HFFc6 (cell line): ENCODE measurements around the gene USP21. TPM values are rescaled to one million over a fixed set of nuclear protein-coding genes. Genes with fewer than 3 reads are reported as not detected.

Source experiments
- DNase-seq: peaks from one replicate; pipeline ENCODE4 v3.0.0-alpha.2; 2018
- H3K27ac Mint-ChIP-seq: 2 replicates; pipeline ENCODE4 v1.8.0; 2020; ENCODE audit warnings: mild to moderate bottlenecking, mixed read lengths
- H3K27me3 Mint-ChIP-seq: 2 replicates; pipeline ENCODE4 v1.8.0; 2021; ENCODE audit warnings: mild to moderate bottlenecking, moderate library complexity, mixed read lengths; ENCODE audit not compliant: insufficient read depth
- H3K36me3 Mint-ChIP-seq: 2 replicates; pipeline ENCODE4 v1.8.0; 2021; ENCODE audit warnings: low read depth, mixed read lengths
- H3K4me1 Mint-ChIP-seq: 2 replicates; pipeline ENCODE4 v1.8.0; 2020; ENCODE audit warnings: low read depth, mixed read lengths
- H3K4me3 Mint-ChIP-seq: 2 replicates; pipeline ENCODE4 v1.8.0; 2020; ENCODE audit warnings: mild to moderate bottlenecking, moderate library complexity, mixed read lengths
- H3K9me3 Mint-ChIP-seq: 2 replicates; pipeline ENCODE4 v1.8.0; 2020; ENCODE audit warnings: mild to moderate bottlenecking, mixed read lengths
- total RNA-seq, 6 experiments: library from RNA; stranded (reverse); fragmentation: NEBNext Ultra II Directional; extraction: Animal tissue kit (Norgen Biotek cat#: 25700); gene quantifications; 2 replicates in 1 of 6; 3 replicates in 5 of 6; pipeline ENCODE4 v1.2.3, GENCODE V29; 2021
- TF ChIP-seq, protein P1 (sequence below): fragments of 200-600 bp; sonication (generic); IDR thresholded peaks from 2 replicates; pipeline ENCODE4 v1.5.0; 2021; ENCODE audit warnings: antibody characterized with exemption, mild to moderate bottlenecking

Gene USP21
- total RNA-seq, 6 experiments from 2014 or later: 16.6 to 18.9 (median 17.2) TPM

- 0 out of 2 replicates have a peak, but pooled peaks cover 4% of the 10 kb centered on the region for H3K36me3 Mint-ChIP-seq
- H3K4me3 Mint-ChIP-seq: no peak overlapping the region
- H3K4me1 Mint-ChIP-seq: peaks cover 10% of the 10 kb centered on the region; the same call in 1 of the 2 replicates
- TF ChIP-seq, protein P1, sequence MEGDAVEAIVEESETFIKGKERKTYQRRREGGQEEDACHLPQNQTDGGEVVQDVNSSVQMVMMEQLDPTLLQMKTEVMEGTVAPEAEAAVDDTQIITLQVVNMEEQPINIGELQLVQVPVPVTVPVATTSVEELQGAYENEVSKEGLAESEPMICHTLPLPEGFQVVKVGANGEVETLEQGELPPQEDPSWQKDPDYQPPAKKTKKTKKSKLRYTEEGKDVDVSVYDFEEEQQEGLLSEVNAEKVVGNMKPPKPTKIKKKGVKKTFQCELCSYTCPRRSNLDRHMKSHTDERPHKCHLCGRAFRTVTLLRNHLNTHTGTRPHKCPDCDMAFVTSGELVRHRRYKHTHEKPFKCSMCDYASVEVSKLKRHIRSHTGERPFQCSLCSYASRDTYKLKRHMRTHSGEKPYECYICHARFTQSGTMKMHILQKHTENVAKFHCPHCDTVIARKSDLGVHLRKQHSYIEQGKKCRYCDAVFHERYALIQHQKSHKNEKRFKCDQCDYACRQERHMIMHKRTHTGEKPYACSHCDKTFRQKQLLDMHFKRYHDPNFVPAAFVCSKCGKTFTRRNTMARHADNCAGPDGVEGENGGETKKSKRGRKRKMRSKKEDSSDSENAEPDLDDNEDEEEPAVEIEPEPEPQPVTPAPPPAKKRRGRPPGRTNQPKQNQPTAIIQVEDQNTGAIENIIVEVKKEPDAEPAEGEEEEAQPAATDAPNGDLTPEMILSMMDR: peak; percentile 78
- no peak overlapping the region for H3K27ac Mint-ChIP-seq
- no peaks in the 10 kb centered on the region for H3K27me3 Mint-ChIP-seq
- DNase-seq: peak; percentile 50
- H3K9me3 Mint-ChIP-seq: no peaks in the 10 kb centered on the region
Observed at GRCh38 chr1:161139766-161140165, 19.5 kb upstream of the USP21 start.

GRCh38 chr1:161140755-161141400 is 18.4 kb upstream of the USP21 start:
- TF ChIP-seq, protein P1: no peak
- Mint-ChIP-seq H3K4me3 (no peak overlapping the region), H3K9me3 (no peaks in the 10 kb centered on the region), H3K4me1 (peaks cover 10% of the 10 kb centered on the region; the same call in 1 of the 2 replicates), H3K36me3 (no peaks in the 10 kb centered on the region), H3K27ac (no peak overlapping the region), H3K27me3 (no peaks in the 10 kb centered on the region)
- no peak for DNase-seq

- no peak overlapping the region for H3K27ac Mint-ChIP-seq
- H3K9me3 Mint-ChIP-seq: no peaks in the 10 kb centered on the region
- no peaks in the 10 kb centered on the region for H3K36me3 Mint-ChIP-seq
- DNase-seq: no peak
- H3K4me3 Mint-ChIP-seq: no peak overlapping the region
- no peaks in the 10 kb centered on the region for H3K4me1 Mint-ChIP-seq
- TF ChIP-seq, protein P1: no peak
- no peaks in the 10 kb centered on the region for H3K27me3 Mint-ChIP-seq
Observed at GRCh38 chr1:161145832-161146231, 13.5 kb upstream of the USP21 start.

- Mint-ChIP-seq H3K4me1 (peaks cover 18% of the 10 kb centered on the region), H3K27me3 (no peaks in the 10 kb centered on the region), H3K27ac (peak overlapping the region; percentile 99)
Observed at GRCh38 chr1:161153176-161153575, 6.1 kb upstream of the USP21 start.

DNA sequence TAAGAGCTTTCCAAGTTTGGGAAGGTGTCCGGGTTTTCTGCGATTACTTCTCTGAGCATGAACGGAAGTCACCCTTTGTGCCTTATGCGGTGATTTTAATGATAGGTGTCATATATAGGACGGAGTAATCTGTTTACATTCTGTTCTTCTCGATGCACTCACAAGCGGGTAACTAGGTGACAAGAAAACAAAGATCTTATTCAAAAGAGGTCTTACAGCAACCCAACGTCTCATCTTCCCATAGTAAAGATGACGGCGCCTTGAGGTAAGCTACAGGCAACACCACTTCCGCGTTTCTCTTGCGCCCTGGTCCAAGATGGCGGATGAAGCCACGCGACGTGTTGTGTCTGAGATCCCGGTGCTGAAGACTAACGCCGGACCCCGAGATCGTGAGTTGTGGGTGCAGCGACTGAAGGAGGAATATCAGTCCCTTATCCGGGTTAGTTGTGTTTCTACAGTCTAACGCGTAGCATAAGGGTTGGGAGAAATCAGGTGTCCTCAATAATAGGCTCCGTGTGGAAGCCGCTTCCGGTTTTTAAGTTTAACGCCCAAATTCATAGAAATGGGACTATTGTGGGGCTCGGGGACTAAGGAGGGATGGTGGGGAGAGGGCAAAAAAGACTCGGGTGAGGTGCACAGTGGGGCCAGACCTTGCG is 5.5 kb upstream of the USP21 start, which contains the start of gene UFC1:
UFC1 (plus strand) TSS at position 297 of the 656 bp plus-strand sequence; CDS start at position 317, 20 bp downstream.
- H3K4me3 Mint-ChIP-seq: peak within 1 kb of the TSS; percentile 96
- H3K27ac Mint-ChIP-seq: peak within 1 kb of the TSS; percentile 99
- peaks cover 22% of the 10 kb centered on the region for H3K4me1 Mint-ChIP-seq
- TF ChIP-seq, protein P1: no peak
- DNase-seq: peak; percentile 92
- no peaks in the 10 kb centered on the region for H3K27me3 Mint-ChIP-seq
- H3K36me3 Mint-ChIP-seq: peaks cover 21% of the 10 kb centered on the region; the same call in 1 of the 2 replicates
- no peaks in the 10 kb centered on the region for H3K9me3 Mint-ChIP-seq

More at GRCh38 chr1:161153176-161153575, 6.1 kb upstream of the USP21 start:
- H3K4me3 Mint-ChIP-seq: peak overlapping the region; percentile 96
- TF ChIP-seq, protein P1: no peak
- peaks cover 20% of the 10 kb centered on the region; the same call in 1 of the 2 replicates for H3K36me3 Mint-ChIP-seq
- H3K9me3 Mint-ChIP-seq: no peaks in the 10 kb centered on the region
- DNase-seq: no peak
